ENCODE results near the gene RPTOR. TPM values are rescaled to one million over a fixed set of nuclear protein-coding genes. Genes with fewer than 3 reads are reported as not detected.

Gene RPTOR
- total RNA-seq, 1 donor from 2014 or later, result 21.8 TPM

DNA sequence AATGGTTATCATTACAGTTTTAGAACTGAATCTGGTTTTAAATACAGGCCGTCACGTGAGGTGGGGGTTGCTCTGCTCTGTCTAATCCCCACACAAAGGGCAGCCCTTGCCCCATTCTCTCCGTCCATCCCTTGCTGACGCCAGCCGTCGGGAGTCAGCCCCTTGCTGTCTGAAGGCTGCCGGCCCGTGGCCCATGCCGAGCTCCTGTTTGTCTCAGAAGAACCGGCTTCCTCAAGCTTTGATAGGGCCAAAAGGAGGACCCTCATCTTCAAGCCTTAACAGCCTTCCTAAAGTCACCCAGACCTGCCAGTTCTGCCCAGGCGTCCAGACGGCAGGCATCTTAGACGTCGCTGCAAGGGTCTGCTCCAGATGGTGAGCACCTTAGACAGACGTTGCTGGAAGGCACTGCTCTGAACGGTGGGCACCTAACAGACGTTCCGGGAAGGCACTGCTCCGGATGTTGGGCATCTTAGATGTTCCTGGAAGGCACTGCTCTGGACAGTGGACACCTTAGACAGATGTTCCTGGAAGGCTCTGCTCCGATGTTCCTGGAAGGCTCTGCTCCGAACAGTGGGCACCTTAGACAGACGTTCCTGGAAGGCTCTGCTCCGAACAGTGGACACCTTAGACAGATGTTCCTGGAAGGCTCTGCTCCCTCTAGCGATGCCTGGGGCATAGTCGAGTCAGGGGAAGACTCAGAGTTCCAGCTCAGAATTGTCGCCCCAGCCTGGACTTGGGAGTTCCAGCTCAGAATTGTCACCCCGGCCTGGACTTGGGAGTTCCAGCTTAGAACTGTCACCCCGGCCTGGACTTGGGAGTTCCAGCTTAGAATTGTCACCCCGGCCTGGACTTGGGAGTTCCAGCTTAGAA is 411.9 kb downstream of the RPTOR start:
- H3K27ac ChIP-seq (replicated peaks), result no peak overlapping the region

DNA sequence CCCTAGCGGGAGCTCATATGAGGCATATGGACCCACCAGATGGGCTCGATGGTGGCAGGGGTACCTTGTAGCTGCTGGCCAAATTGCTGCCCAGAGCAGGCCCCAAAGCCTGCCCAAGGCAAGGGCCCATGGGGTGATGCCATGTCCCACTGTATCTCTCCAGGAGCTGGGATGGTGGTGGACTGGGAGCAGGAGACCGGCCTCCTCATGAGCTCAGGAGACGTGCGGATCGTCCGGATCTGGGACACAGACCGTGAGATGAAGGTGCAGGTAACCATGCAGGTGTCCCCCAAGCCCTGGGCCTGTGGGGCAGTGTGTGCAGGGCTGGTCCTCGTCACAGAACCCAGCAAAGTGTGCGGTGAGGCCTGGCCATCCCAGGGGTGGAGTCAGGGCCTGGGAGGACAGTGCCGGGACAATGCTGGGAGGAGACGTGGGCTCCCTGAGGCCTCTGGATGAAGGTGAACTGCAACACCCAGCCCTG is 412.9 kb downstream of the RPTOR start:
- Histone ChIP-seq H3K36me3 (peaks cover 5% of the 10 kb centered on the region), H3K4me1 (peaks cover 24% of the 10 kb centered on the region), H3K9me3 (replicated peaks) (no peaks in the 10 kb centered on the region), H3K27me3 (ENCODE audit: low read depth) (no peaks in the 10 kb centered on the region), H3K4me3 (no peak overlapping the region), H3K27ac (replicated peaks) (no peak overlapping the region)
- no peak for DNase-seq
- intact Hi-C loops (cut with micrococcal nuclease), result no loop called here
- no peak for TF ChIP-seq CTCF (IDR thresholded peaks at IDR 0.05; ENCODE audit: borderline replicate concordance)

More for the DNA sequence above, 411.9 kb downstream of the RPTOR start:
- no peak overlapping the region for H3K4me3 ChIP-seq
- no peaks in the 10 kb centered on the region for H3K27me3 ChIP-seq (ENCODE audit: low read depth)
- no peak for DNase-seq
- H3K4me1 ChIP-seq, result peaks cover 24% of the 10 kb centered on the region
- H3K36me3 ChIP-seq, result peaks cover 8% of the 10 kb centered on the region
- intact Hi-C loops (cut with micrococcal nuclease), result no loop called here
- no peak for TF ChIP-seq CTCF (IDR thresholded peaks at IDR 0.05; ENCODE audit: borderline replicate concordance)
- H3K9me3 ChIP-seq (replicated peaks), result no peaks in the 10 kb centered on the region

DNA sequence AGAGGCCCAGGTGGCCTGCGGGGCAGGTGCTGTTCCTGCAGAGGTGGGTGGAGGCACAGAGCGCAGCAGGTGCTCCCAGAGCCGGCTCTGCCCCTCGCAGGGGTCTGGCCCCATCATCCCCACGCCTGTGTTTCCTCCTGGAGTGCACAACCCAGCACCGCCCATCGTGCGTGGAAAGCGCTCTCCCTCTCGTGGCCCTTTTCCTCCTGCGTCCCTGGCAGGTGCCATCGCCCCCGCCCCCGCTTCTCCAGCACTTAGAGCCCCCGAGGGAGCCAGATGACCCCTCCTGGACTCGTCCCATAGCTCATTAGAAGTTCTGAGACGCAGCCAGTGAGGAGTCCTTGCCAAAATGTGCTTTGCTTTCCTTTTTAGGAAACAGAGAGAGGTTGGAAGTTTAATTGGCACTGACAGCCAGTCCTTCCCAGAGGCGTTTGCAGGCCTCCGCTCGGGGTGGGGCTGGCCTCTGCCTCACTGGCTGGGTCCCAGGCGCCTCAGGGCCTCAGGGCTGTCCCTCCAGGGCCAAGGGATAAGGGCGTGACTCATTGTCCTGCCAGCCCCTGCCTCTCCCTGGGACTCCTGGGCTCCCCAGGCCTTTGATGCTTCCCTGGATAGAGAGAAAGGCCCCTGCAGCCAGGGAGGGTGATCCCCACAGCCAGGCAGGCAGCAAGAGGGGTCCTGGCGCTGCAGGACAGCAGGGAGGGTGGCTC is 414.8 kb downstream of the RPTOR start:
- peak; percentile 88 for DNase-seq
- peak overlapping the region; percentile 42 for H3K4me3 ChIP-seq
- intact Hi-C loops (cut with micrococcal nuclease), result no loop called here

GRCh38 chr17:80960037-80960796 is 415.6 kb downstream of the RPTOR start:
- TF ChIP-seq CTCF (IDR thresholded peaks at IDR 0.05; ENCODE audit: borderline replicate concordance), result no peak
- Histone ChIP-seq H3K9me3 (replicated peaks) (no peaks in the 10 kb centered on the region), H3K36me3 (peaks cover 14% of the 10 kb centered on the region), H3K27ac (replicated peaks) (peak overlapping the region; percentile 92), H3K4me1 (peaks cover 24% of the 10 kb centered on the region), H3K4me3 (peak overlapping the region; percentile 42), H3K27me3 (ENCODE audit: low read depth) (no peaks in the 10 kb centered on the region)
- intact Hi-C loops (cut with micrococcal nuclease), result no loop called here
- DNase-seq, result no peak

More for the DNA sequence above, 414.8 kb downstream of the RPTOR start:
- peaks cover 24% of the 10 kb centered on the region for H3K4me1 ChIP-seq
- H3K9me3 ChIP-seq (replicated peaks), result no peaks in the 10 kb centered on the region
- peaks cover 9% of the 10 kb centered on the region for H3K36me3 ChIP-seq
- no peaks in the 10 kb centered on the region for H3K27me3 ChIP-seq (ENCODE audit: low read depth)
- TF ChIP-seq CTCF (IDR thresholded peaks at IDR 0.05; ENCODE audit: borderline replicate concordance), result no peak
- H3K27ac ChIP-seq (replicated peaks), result peak overlapping the region; percentile 92

DNA sequence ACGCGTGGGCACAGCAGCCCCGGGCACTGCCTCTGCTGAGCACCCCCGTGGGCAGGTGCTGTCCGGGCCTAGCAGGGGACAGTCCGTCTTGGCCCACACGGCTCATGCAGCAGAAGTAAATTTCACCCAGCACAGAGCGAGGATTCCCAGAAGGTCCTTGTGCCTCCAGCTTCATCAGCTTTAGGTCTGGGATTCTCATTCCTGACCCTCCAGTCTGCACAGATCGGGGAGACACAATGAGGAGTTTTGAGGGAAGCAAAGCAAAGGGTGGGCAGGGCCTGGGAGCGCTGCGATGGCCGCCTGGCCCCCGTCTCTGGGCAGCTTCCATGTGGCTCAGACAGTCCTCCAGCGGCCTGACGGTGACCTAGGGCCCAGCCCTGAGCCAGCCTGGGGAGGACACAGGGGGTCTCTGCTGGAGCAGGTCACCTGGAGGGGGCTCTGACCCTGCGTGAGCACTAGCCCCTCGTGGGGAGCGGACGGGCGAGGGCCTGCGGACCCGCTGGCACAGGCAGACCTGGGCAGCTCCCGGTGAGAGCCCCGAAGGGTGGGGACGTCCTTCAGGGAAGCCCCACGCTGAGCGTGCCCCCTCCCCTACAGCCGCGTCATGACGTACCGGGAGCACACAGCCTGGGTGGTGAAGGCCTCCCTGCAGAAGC is 416.3 kb downstream of the RPTOR start:
- no peak for TF ChIP-seq CTCF (IDR thresholded peaks at IDR 0.05; ENCODE audit: borderline replicate concordance)
- Histone ChIP-seq H3K4me3 (no peak overlapping the region), H3K36me3 (peaks cover 21% of the 10 kb centered on the region), H3K27ac (replicated peaks) (peak overlapping the region; percentile 92), H3K9me3 (replicated peaks) (no peaks in the 10 kb centered on the region), H3K4me1 (peaks cover 24% of the 10 kb centered on the region), H3K27me3 (ENCODE audit: low read depth) (no peaks in the 10 kb centered on the region)
- intact Hi-C loops (cut with micrococcal nuclease), result no loop called here
- no peak for DNase-seq
